Tibial artery (tissue), 4 donors: ENCODE results near the gene PDE3A.

ENCODE experiments used
- DNase-seq, 2 donors: peaks; one replicate each; pipeline ENCODE4 v3.0.0-alpha.2; 2019
- H3K27ac ChIP-seq, 2 donors: fragments of 200-600 bp; sonication (generic) in 1 of 2; 1 replicate in 1 of 2; 2 replicates in 1 of 2; pipeline ENCODE4 v1.5.1; 2018 to 2019; ENCODE audit warnings: mild to moderate bottlenecking in 1 of 2
- H3K27me3 ChIP-seq, 2 donors: fragments of 200-600 bp; sonication (generic) in 1 of 2; one replicate each; pipeline versions ENCODE4 v1.5.1 to v1.6.0; 2016 to 2019
- H3K36me3 ChIP-seq, 3 donors: fragments of 200-600 bp; sonication (generic) in 2 of 3; one replicate each; pipeline ENCODE4 v1.5.1; 2016 to 2019; ENCODE audit warnings: mild to moderate bottlenecking in 2 of 3
- H3K4me1 ChIP-seq, 4 donors: fragments of 200-600 bp; sonication (generic) in 2 of 4; 1 replicate in 3 of 4; 2 replicates in 1 of 4; pipeline ENCODE4 v1.5.1; 2016 to 2019
- H3K4me3 ChIP-seq, 2 donors: fragments of 200-600 bp; sonication (generic) in 1 of 2; 1 replicate in 1 of 2; 2 replicates in 1 of 2; pipeline ENCODE4 v1.5.1; 2018 to 2019; ENCODE audit warnings: mild to moderate bottlenecking in 2 of 2
- H3K9me3 ChIP-seq, 3 donors: fragments of 200-600 bp; sonication (generic) in 1 of 3; one replicate each; pipeline ENCODE4 v1.5.1; 2016 to 2019
- CTCF ChIP-seq, 2 experiments: fragments of 200-600 bp in 1 of 2; fragments of 450-650 bp in 1 of 2; IDR thresholded peaks; one replicate each; pipeline ENCODE4 v1.5.1; 2017 to 2019; ENCODE audit warnings: antibody characterized with exemption in 2 of 2, mild to moderate bottlenecking in 1 of 2, moderate library complexity in 1 of 2
- intact Hi-C: fragments of 100-400 bp; cut with DNase I; formaldehyde crosslinking; loops from one replicate; pipeline ENCODE4 v1.15.0; 2023; ENCODE audit warnings: low total_unique reads

The PDE3A gene

GRCh38 chr12:20474443-20474842, 106.1 kb downstream of the PDE3A start:
- Histone ChIP-seq H3K36me3 (no peaks in the 10 kb centered on the region), H3K27ac (peak overlapping the region; percentile 79 to 81), H3K4me3 (peak overlapping the region; percentile 21 to 35), H3K4me1 (peaks cover 0 to 99% (median 16%) of the 10 kb centered on the region in 4 donors), H3K9me3 (no peaks in the 10 kb centered on the region), H3K27me3 (no peaks in the 10 kb centered on the region)
- no peak for DNase-seq
- no peak for TF ChIP-seq CTCF (IDR thresholded peaks at IDR 0.05)
- intact Hi-C loops = no loop called here

DNA sequence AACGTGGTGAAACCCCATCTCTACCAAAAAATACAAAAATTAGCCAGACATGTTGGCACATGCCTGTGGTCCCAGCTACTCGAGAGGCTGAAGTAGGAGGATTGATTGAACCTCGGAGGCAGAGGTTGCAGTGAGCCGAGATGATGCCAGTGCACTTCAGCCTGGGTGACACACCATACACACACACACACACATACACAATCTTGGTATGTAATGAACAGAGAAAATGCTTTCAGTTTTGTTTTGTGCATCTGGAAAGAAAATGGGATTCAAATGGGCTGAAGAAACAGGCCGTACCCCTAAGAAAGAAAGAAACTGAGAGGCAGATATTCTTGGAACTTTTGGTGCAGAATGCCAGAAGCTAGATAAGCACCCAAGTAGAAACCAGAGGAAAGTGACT, 107.2 kb downstream of the PDE3A start:
- peak overlapping the region; percentile 79 to 81 for H3K27ac ChIP-seq
- TF ChIP-seq CTCF (IDR thresholded peaks at IDR 0.05) = no peak
- H3K36me3 ChIP-seq = no peaks in the 10 kb centered on the region
- intact Hi-C loops = no loop called here
- peak overlapping the region; percentile 21 to 39 for H3K4me3 ChIP-seq
- no peaks in the 10 kb centered on the region for H3K9me3 ChIP-seq
- H3K27me3 ChIP-seq = no peaks in the 10 kb centered on the region
- DNase-seq = no peak
- H3K4me1 ChIP-seq = peaks cover 0 to 97% (median 11%) of the 10 kb centered on the region in 4 donors

DNA sequence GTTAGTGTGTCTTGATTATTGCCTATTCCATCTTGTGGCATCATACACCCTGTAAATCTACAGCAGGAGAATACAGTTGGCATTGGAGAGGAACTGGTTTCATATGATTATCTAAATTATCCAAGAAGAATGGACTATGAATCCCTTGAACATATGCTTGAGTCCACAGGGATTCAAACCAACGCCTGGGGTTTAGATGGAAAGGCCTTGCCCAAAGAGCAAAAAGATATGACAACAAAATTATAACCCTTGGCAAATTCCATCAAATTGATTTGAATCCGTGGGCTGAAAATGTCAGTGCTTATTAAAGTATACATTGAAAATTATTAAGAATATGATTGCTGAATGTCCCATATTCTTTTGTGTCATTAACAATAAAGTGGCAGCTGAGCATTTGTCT, 108.2 kb downstream of the PDE3A start:
- Histone ChIP-seq H3K4me3 (peak overlapping the region in 1 of 2 donors; percentile 0), H3K27ac (peak overlapping the region; percentile 79 to 81), H3K9me3 (no peaks in the 10 kb centered on the region), H3K4me1 (peaks cover 0 to 87% (median 11%) of the 10 kb centered on the region in 4 donors), H3K27me3 (no peaks in the 10 kb centered on the region), H3K36me3 (no peaks in the 10 kb centered on the region)
- intact Hi-C loops = no loop called here
- no peak for TF ChIP-seq CTCF (IDR thresholded peaks at IDR 0.05)
- DNase-seq = no peak

DNA sequence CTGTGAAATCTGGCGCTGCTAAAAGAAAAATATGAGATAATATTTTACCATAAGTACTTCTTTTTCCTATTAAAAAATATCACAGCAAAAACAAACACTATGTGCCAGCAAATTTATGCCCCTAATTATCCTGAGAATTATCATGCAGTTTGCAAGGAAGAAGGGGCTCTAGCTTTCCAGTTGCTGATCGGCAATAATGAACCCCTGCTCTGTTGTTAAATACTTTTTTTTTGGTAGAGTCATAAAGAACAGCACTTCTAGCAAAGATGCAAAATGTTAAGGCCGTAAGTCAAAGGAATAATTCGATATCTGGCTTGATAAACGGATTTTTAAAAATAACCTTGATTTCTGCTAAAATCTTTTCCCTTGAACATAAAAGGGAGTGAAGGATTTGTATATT, 108.9 kb downstream of the PDE3A start:
- Histone ChIP-seq H3K4me3 (peak overlapping the region; percentile 0 to 5), H3K27me3 (no peaks in the 10 kb centered on the region), H3K36me3 (no peaks in the 10 kb centered on the region), H3K27ac (peak overlapping the region; percentile 79 to 81), H3K9me3 (no peaks in the 10 kb centered on the region), H3K4me1 (peaks cover 0 to 84% (median 11%) of the 10 kb centered on the region in 4 donors)
- DNase-seq = no peak
- intact Hi-C loops = no loop called here
- TF ChIP-seq CTCF (IDR thresholded peaks at IDR 0.05) = no peak

- Histone ChIP-seq H3K4me3 (peak overlapping the region; percentile 0 to 5), H3K27me3 (no peaks in the 10 kb centered on the region), H3K4me1 (peaks cover 0 to 84% (median 11%) of the 10 kb centered on the region in 4 donors), H3K9me3 (no peaks in the 10 kb centered on the region), H3K27ac (peak overlapping the region; percentile 79 to 81), H3K36me3 (no peaks in the 10 kb centered on the region)
- intact Hi-C loops = no loop called here
- DNase-seq = no peak
- TF ChIP-seq CTCF (IDR thresholded peaks at IDR 0.05) = no peak
Measured at GRCh38 chr12:20477672-20478071, 109.3 kb downstream of the PDE3A start.
